OCI-LY7 (cell line): ENCODE results near the gene BRD8. TPM values are rescaled to one million over a fixed set of nuclear protein-coding genes. Genes with fewer than 3 reads are reported as not detected.

ENCODE experiments used
- BruUV-seq: library from RNA; stranded (reverse); fragments of 400-500 nt; replicated peaks from 2 replicates; lab custom pipeline; 2021; lab: Mats Ljungman, UMichigan
- CTCF ChIA-PET: fragments of 300-600 bp; sonication (Branson Sonifier 250); formaldehyde crosslinking; loops from one replicate; lab custom pipeline; 2022; ENCODE audit warnings: antibody characterized with exemption; ENCODE audit not compliant: unreplicated experiment; lab: Charles Lee
- POLR2A ChIA-PET: fragments of 300-600 bp; sonication (Branson Sonifier 250); formaldehyde crosslinking; loops from one replicate; lab custom pipeline; 2022; ENCODE audit warnings: antibody characterized with exemption; lab: Charles Lee
- DNase-seq: peaks from one replicate; pipeline ENCODE4 v3.0.0-alpha.2; 2015; ENCODE audit warnings: low spot score
- H2AFZ ChIP-seq: fragments of 200-600 bp; sonication (generic), shearing (Covaris generic); 2 replicates; pipeline ENCODE4 v1.6.1; 2014; ENCODE audit warnings: mild to moderate bottlenecking, antibody characterized with exemption, low read length, moderate library complexity
- H3K27ac ChIP-seq: fragments of 200-600 bp; sonication (generic); 2 replicates; pipeline ENCODE4 v1.5.1; 2014; ENCODE audit warnings: mixed run types, low read depth, mild to moderate bottlenecking, moderate library complexity, low read length, inconsistent platforms; ENCODE audit not compliant: poor library complexity, severe bottlenecking
- H3K36me3 ChIP-seq: fragments of 200-600 bp; sonication (generic); 2 replicates; pipeline ENCODE4 v1.6.1; 2014; ENCODE audit warnings: mild to moderate bottlenecking, antibody characterized with exemption, low read length, moderate library complexity, mixed read lengths; ENCODE audit not compliant: insufficient read depth
- H3K4me1 ChIP-seq: fragments of 200-600 bp; sonication (generic); 2 replicates; pipeline ENCODE4 v1.5.1; 2014; ENCODE audit warnings: mild to moderate bottlenecking, low read length; ENCODE audit not compliant: insufficient read depth, poor library complexity, severe bottlenecking
- H3K4me2 ChIP-seq: fragments of 200-600 bp; sonication (generic); 2 replicates; pipeline ENCODE4 v1.6.1; 2014; ENCODE audit warnings: mild to moderate bottlenecking, low read length
- H3K4me3 ChIP-seq: fragments of 200-600 bp; sonication (generic); 2 replicates; pipeline ENCODE4 v1.5.1; 2014; ENCODE audit warnings: mild to moderate bottlenecking, low read depth, low read length; ENCODE audit not compliant: poor library complexity, severe bottlenecking
- H3K79me2 ChIP-seq: fragments of 200-600 bp; sonication (generic); 2 replicates; pipeline ENCODE4 v1.6.1; 2016; ENCODE audit warnings: low read depth, mild to moderate bottlenecking, low read length, moderate library complexity, mixed read lengths; ENCODE audit not compliant: insufficient read depth
- H3K9me2 ChIP-seq: fragments of 200-600 bp; sonication (generic); 2 replicates; pipeline ENCODE4 v1.6.1; 2016; ENCODE audit warnings: mild to moderate bottlenecking, low read length, mixed read lengths; ENCODE audit not compliant: insufficient read depth
- H3K9me3 ChIP-seq: fragments of 200-600 bp; sonication (generic); 2 replicates; pipeline ENCODE4 v1.6.1; 2014; ENCODE audit warnings: mild to moderate bottlenecking, mixed run types, low read length, mixed read lengths
- H4K20me1 ChIP-seq: fragments of 200-600 bp; sonication (generic); 2 replicates; pipeline ENCODE4 v1.6.1; 2014; ENCODE audit warnings: mild to moderate bottlenecking, antibody characterized with exemption, low read length, moderate library complexity, mixed read lengths; ENCODE audit not compliant: insufficient read depth
- EZH2phosphoT487 ChIP-seq: fragments of 200-600 bp; sonication (generic); IDR thresholded peaks from 2 replicates; pipeline ENCODE4 v1.6.1; 2018; ENCODE audit warnings: low read depth, borderline replicate concordance, mild to moderate bottlenecking, mixed run types, antibody characterized with exemption, low read length, moderate library complexity, mixed read lengths
- intact Hi-C: fragments of 100-400 bp; cut with micrococcal nuclease; formaldehyde crosslinking; loops from one replicate; pipeline ENCODE4 v1.10.0; 2022; ENCODE audit not compliant: unreplicated experiment
- total RNA-seq, 2 experiments: library from RNA; depleted of rRNA in 1 of 2; stranded (reverse); fragments of >200 nt in 1 of 2; shearing (Covaris generic) in 1 of 2; gene quantifications; 2 replicates each; pipeline ENCODE4 v1.2.3, GENCODE V29; 2014 to 2022
- TF ChIP-seq, protein P1 (sequence below): fragments of 200-600 bp; sonication (generic); conservative IDR thresholded peaks from 2 replicates; pipeline ENCODE4 v1.5.1; 2014; ENCODE audit warnings: mild to moderate bottlenecking, antibody characterized with exemption, low read length, moderate library complexity, mixed read lengths

BRD8 gene
- total RNA-seq, 2 experiments from 2014 or later, result 71.7 to 92.7 TPM

DNA sequence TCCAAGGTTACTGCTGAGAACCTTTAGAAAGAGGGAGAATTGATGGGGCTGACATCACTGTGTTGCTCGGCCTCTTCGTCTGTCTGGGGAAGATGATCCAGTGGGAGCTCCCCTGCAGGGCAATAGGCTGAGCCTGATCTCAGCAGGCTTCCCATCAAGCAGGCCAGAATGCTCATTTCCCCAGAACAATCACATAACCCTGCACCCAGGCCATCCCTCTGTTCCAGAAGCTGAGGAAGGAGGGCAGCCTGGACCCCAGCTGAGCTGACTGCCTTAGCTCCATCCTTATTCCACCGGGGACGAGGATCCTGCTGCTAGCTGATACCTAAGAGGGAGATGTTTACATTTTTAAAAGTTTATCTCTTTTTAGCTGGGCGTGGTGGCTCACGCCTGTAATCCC is 46.3 kb upstream of the BRD8 start:
- DNase-seq, result no peak
- TF ChIP-seq, protein P1, sequence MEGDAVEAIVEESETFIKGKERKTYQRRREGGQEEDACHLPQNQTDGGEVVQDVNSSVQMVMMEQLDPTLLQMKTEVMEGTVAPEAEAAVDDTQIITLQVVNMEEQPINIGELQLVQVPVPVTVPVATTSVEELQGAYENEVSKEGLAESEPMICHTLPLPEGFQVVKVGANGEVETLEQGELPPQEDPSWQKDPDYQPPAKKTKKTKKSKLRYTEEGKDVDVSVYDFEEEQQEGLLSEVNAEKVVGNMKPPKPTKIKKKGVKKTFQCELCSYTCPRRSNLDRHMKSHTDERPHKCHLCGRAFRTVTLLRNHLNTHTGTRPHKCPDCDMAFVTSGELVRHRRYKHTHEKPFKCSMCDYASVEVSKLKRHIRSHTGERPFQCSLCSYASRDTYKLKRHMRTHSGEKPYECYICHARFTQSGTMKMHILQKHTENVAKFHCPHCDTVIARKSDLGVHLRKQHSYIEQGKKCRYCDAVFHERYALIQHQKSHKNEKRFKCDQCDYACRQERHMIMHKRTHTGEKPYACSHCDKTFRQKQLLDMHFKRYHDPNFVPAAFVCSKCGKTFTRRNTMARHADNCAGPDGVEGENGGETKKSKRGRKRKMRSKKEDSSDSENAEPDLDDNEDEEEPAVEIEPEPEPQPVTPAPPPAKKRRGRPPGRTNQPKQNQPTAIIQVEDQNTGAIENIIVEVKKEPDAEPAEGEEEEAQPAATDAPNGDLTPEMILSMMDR, result no peak
- no peak for TF ChIP-seq EZH2phosphoT487
- Histone ChIP-seq H3K9me2 (no peaks in the 10 kb centered on the region), H3K4me3 (no peak overlapping the region), H3K9me3 (peaks cover 13% of the 10 kb centered on the region; the same call in 1 of the 2 replicates), H2AFZ (no peak overlapping the region), H3K4me1 (no peaks in the 10 kb centered on the region), H3K36me3 (no peaks in the 10 kb centered on the region), H4K20me1 (no peaks in the 10 kb centered on the region), H3K4me2 (no peak overlapping the region), H3K27ac (no peak overlapping the region), H3K79me2 (no peaks in the 10 kb centered on the region)
- ChIA-PET CTCF (no interaction called here), POLR2A (interaction anchor here (1.0 to 1.4 kb wide), 2 partner anchors 9 to 12 kb away, joined by 3 to 4 read pairs; no protein-coding TSS in a partner anchor)
- no TSS peak for BruUV-seq
- intact Hi-C loops, result no loop called here

DNA sequence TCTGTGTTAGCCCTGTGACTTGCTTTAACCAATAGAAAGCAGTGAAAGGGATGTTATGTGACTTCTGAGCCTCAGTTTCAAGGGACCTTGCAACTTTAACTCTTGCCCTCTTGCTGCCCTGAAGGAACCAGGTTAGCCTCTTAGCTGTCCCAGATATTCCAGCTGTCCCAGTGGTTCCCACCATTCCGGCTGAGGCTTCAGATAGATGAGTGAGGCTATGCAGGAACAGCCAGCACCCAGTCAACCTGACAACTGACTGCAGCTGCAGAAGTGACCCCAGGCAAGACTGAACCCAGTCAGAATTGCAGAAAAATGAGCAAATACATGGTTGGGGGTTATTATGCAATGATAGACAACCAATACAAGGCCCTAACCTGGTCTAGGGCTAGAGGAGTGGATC is 45.1 kb upstream of the BRD8 start:
- Histone ChIP-seq H3K9me3 (peaks cover 13% of the 10 kb centered on the region; the same call in 1 of the 2 replicates), H3K9me2 (no peaks in the 10 kb centered on the region), H3K4me2 (no peak overlapping the region), H3K4me3 (no peak overlapping the region), H3K4me1 (no peaks in the 10 kb centered on the region), H2AFZ (no peak overlapping the region), H3K27ac (no peak overlapping the region), H3K36me3 (no peaks in the 10 kb centered on the region), H4K20me1 (no peaks in the 10 kb centered on the region), H3K79me2 (no peaks in the 10 kb centered on the region)
- BruUV-seq, result no TSS peak
- ChIA-PET POLR2A (interaction anchor here (0.6 to 1.4 kb wide), 3 partner anchors 9 to 128 kb away, joined by 3 to 4 read pairs (median 4); no protein-coding TSS in a partner anchor), CTCF (no interaction called here)
- intact Hi-C loops, result no loop called here
- no peak for TF ChIP-seq EZH2phosphoT487
- TF ChIP-seq, protein P1, result no peak
- no peak for DNase-seq

DNA sequence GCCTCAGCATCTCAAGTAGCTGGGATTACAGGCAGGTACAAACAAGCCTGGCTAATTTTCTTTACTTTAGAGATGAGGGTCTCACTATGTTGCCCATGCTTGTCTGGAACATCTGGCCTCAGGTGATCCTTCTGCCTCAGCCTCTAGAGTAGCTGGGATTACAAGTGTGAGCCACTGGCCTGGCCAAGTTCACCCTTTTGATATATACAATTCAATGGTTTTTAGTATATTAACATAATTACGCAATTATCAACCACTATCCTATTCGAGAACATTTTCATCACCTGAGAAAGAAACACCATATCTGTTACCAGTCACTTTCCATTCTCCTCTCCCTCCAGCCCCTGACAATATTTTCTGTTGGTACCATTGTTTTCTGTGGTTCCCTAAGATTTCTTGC is 38.4 kb upstream of the BRD8 start:
- ChIA-PET CTCF (no interaction called here), POLR2A (interaction anchor here (0.6 to 1.3 kb wide), 5 partner anchors 18 to 261 kb away, joined by 3 read pairs; partner anchors contain the start of genes CDC25C and FAM53C)
- H3K9me2 ChIP-seq, result no peaks in the 10 kb centered on the region

More for the DNA sequence above, 38.4 kb upstream of the BRD8 start:
- Histone ChIP-seq H3K27ac (no peak overlapping the region), H3K4me3 (no peak overlapping the region), H3K4me1 (peaks cover 13% of the 10 kb centered on the region), H3K9me3 (no peaks in the 10 kb centered on the region), H2AFZ (no peak overlapping the region), H3K36me3 (no peaks in the 10 kb centered on the region), H3K79me2 (peaks cover 14% of the 10 kb centered on the region), H4K20me1 (no peaks in the 10 kb centered on the region), H3K4me2 (no peak overlapping the region)
- intact Hi-C loops, result no loop called here
- no TSS peak for BruUV-seq
- DNase-seq, result no peak
- TF ChIP-seq EZH2phosphoT487, result no peak
- TF ChIP-seq, protein P1, result no peak
